Measurements from ENCODE around the gene TRPV3. TPM values are rescaled to one million over a fixed set of nuclear protein-coding genes. Genes with fewer than 3 reads are reported as not detected.
A peak's percentile ranks its signal among the peaks of the same experiment; 100 is the strongest.
"Not testable (repeated sequence)": the region's sequence is repeated elsewhere in the genome, so short reads cannot be mapped to it uniquely, and the experiment has no call there.

The TRPV3 gene
- total RNA-seq, 1 donor from 2014 or later, result 1.9 TPM

- H3K79me2 ChIP-seq (ENCODE audit: low read depth), result no peaks in the 10 kb centered on the region
- H3K4me3 ChIP-seq, result no peak overlapping the region
- peaks cover 4% of the 10 kb centered on the region for H3F3A ChIP-seq (ENCODE audit: low read depth)
- no peak for DNase-seq (ENCODE audit: low spot score)
- no peak overlapping the region for H2AFZ ChIP-seq (replicated peaks)
- Mint-ChIP-seq H3K4me3 (peak overlapping the region; percentile 7), H3K27me3 (ENCODE audit: insufficient read depth, low read depth) (peaks cover 3% of the 10 kb centered on the region), H3K27ac (no peak overlapping the region), H3K4me1 (peaks cover 50% of the 10 kb centered on the region), H3K9me3 (no peaks in the 10 kb centered on the region), H3K36me3 (peaks cover 14% of the 10 kb centered on the region)
- no peak overlapping the region for H3K27ac ChIP-seq
- H3K36me3 ChIP-seq, result no peaks in the 10 kb centered on the region
- no peaks in the 10 kb centered on the region for H3K27me3 ChIP-seq
- no peaks in the 10 kb centered on the region for H3K9me3 ChIP-seq (ENCODE audit: low read depth)
- H3K9ac ChIP-seq, result no peak overlapping the region
- H4K20me1 ChIP-seq (ENCODE audit: low read depth), result no peaks in the 10 kb centered on the region
- H3K4me2 ChIP-seq, result no peak overlapping the region
- no peak for TF ChIP-seq EZH2phosphoT487 (IDR thresholded peaks at IDR 0.05)
- peaks cover 25% of the 10 kb centered on the region for H3K4me1 ChIP-seq
Observed at GRCh38 chr17:3526491-3526890, 31.1 kb downstream of the TRPV3 start.

- Histone ChIP-seq H3K36me3 (no peaks in the 10 kb centered on the region), H2AFZ (replicated peaks) (no peak overlapping the region), H3K4me3 (no peak overlapping the region), H4K20me1 (ENCODE audit: low read depth) (no peaks in the 10 kb centered on the region), H3K27ac (no peak overlapping the region), H3K9me3 (ENCODE audit: low read depth) (no peaks in the 10 kb centered on the region), H3K27me3 (no peaks in the 10 kb centered on the region), H3K4me2 (no peak overlapping the region), H3K9ac (no peak overlapping the region), H3F3A (ENCODE audit: low read depth) (no peaks in the 10 kb centered on the region), H3K79me2 (ENCODE audit: low read depth) (no peaks in the 10 kb centered on the region), H3K4me1 (peaks cover 10% of the 10 kb centered on the region)
- no peak overlapping the region for H3K4me3 Mint-ChIP-seq
- H3K9me3 Mint-ChIP-seq, result no peaks in the 10 kb centered on the region
- H3K27ac Mint-ChIP-seq, result peak overlapping the region; percentile 64
- H3K36me3 Mint-ChIP-seq, result peaks cover 21% of the 10 kb centered on the region
- peaks cover 31% of the 10 kb centered on the region for H3K4me1 Mint-ChIP-seq
- DNase-seq (ENCODE audit: low spot score), result no peak
- no peaks in the 10 kb centered on the region for H3K27me3 Mint-ChIP-seq (ENCODE audit: insufficient read depth, low read depth)
- TF ChIP-seq, protein P1, sequence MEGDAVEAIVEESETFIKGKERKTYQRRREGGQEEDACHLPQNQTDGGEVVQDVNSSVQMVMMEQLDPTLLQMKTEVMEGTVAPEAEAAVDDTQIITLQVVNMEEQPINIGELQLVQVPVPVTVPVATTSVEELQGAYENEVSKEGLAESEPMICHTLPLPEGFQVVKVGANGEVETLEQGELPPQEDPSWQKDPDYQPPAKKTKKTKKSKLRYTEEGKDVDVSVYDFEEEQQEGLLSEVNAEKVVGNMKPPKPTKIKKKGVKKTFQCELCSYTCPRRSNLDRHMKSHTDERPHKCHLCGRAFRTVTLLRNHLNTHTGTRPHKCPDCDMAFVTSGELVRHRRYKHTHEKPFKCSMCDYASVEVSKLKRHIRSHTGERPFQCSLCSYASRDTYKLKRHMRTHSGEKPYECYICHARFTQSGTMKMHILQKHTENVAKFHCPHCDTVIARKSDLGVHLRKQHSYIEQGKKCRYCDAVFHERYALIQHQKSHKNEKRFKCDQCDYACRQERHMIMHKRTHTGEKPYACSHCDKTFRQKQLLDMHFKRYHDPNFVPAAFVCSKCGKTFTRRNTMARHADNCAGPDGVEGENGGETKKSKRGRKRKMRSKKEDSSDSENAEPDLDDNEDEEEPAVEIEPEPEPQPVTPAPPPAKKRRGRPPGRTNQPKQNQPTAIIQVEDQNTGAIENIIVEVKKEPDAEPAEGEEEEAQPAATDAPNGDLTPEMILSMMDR (IDR thresholded peaks at IDR 0.05), result no peak
- TF ChIP-seq EZH2 (IDR thresholded peaks at IDR 0.05) (no peak), EZH2phosphoT487 (IDR thresholded peaks at IDR 0.05) (no peak)
Observed at GRCh38 chr17:3524024-3524423, 33.6 kb downstream of the TRPV3 start.

DNA sequence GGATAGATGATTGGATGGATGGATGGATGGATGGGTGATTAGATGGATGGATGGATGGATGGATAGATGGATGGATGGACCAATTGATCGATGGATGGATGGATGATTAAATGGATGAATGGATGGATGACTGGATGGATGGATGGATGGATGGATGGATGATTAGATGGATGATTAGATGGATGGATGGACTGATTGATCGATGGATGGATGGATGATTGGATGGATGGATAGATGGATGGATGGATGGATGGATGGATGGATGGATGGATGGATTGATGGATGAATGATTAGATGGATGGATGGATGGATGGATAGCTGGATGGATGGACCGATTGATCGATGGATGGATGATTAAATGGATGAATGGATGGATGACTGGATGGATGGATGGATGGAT lies 38.1 kb downstream of the TRPV3 start:
- H3K27me3 Mint-ChIP-seq (ENCODE audit: insufficient read depth, low read depth); H3K9me3 Mint-ChIP-seq; H3K27ac Mint-ChIP-seq; H3F3A ChIP-seq (ENCODE audit: low read depth); DNase-seq (ENCODE audit: low spot score); H3K4me3 ChIP-seq; H3K4me1 ChIP-seq; H3K79me2 ChIP-seq (ENCODE audit: low read depth); H2AFZ ChIP-seq (replicated peaks); H3K4me2 ChIP-seq; H3K36me3 ChIP-seq; H3K27ac ChIP-seq; H3K4me3 Mint-ChIP-seq; H3K9ac ChIP-seq; H4K20me1 ChIP-seq (ENCODE audit: low read depth); H3K9me3 ChIP-seq (ENCODE audit: low read depth); H3K27me3 ChIP-seq: not testable (repeated sequence)
- Mint-ChIP-seq H3K36me3 (peaks cover 26% of the 10 kb centered on the region), H3K4me1 (peaks cover 18% of the 10 kb centered on the region)

DNA sequence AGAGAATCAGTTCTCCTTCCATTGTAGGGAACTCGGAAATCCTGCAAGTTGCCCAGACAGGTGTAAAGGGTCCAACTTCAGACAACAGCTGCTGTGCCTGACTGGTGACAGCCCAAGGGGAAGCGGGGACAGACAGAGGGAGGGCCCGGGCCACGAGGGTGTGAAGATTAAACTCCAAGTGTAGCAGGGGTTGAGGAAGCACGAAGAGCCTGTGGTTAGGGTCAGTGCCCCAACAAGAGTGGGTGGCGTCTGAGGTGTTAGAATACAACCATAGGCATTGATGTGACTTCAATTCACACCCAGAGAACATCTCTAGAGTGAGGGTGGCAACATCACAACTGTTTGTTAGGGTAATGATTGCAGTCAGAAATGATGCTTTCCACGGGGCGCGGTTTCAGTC lies 42.7 kb downstream of the TRPV3 start:
- H3K4me1 Mint-ChIP-seq, result peaks cover 43% of the 10 kb centered on the region
- Histone ChIP-seq H3K9ac (no peak overlapping the region), H3K4me1 (peaks cover 29% of the 10 kb centered on the region), H3K9me3 (ENCODE audit: low read depth) (no peaks in the 10 kb centered on the region), H2AFZ (replicated peaks) (no peak overlapping the region), H4K20me1 (ENCODE audit: low read depth) (no peaks in the 10 kb centered on the region), H3K27ac (no peak overlapping the region), H3K27me3 (peaks cover 8% of the 10 kb centered on the region), H3K4me3 (no peak overlapping the region), H3K36me3 (no peaks in the 10 kb centered on the region), H3K4me2 (no peak overlapping the region), H3F3A (ENCODE audit: low read depth) (peaks cover 4% of the 10 kb centered on the region), H3K79me2 (ENCODE audit: low read depth) (no peaks in the 10 kb centered on the region)
- H3K36me3 Mint-ChIP-seq, result peaks cover 35% of the 10 kb centered on the region
- no peaks in the 10 kb centered on the region for H3K9me3 Mint-ChIP-seq
- H3K27me3 Mint-ChIP-seq (ENCODE audit: insufficient read depth, low read depth), result no peaks in the 10 kb centered on the region
- H3K27ac Mint-ChIP-seq, result no peak overlapping the region
- TF ChIP-seq EZH2 (IDR thresholded peaks at IDR 0.05) (no peak), EZH2phosphoT487 (IDR thresholded peaks at IDR 0.05) (no peak)
- TF ChIP-seq, protein P1 (IDR thresholded peaks at IDR 0.05), result no peak
- peak overlapping the region; percentile 67 for H3K4me3 Mint-ChIP-seq
- no peak for DNase-seq (ENCODE audit: low spot score)

DNA sequence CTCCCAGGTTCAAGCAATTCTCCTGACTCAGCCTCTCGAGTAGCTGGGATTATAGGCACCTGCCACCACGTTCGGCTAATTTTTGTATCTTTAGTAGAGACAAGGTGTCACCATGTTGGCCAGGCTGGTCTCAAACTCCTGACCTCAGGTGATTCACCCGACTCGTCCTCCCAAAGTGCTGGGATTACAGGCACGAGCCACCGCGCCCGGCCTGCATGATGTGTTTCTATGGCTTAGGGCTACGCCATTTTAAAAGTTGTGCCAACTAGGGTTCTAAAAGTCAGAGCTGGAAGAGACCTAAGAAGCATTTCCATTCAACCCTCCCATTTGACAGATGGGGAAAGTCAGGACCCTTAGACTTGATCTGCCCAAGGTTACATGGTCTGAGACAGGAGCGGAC lies 43.4 kb downstream of the TRPV3 start:
- not testable (repeated sequence) for H3K4me3 ChIP-seq; H3K79me2 ChIP-seq (ENCODE audit: low read depth); H3K4me3 Mint-ChIP-seq; H4K20me1 ChIP-seq (ENCODE audit: low read depth); H3K9me3 Mint-ChIP-seq; H3F3A ChIP-seq (ENCODE audit: low read depth); H3K27me3 ChIP-seq; H3K27me3 Mint-ChIP-seq (ENCODE audit: insufficient read depth, low read depth); H3K9me3 ChIP-seq (ENCODE audit: low read depth); H3K36me3 ChIP-seq; H3K9ac ChIP-seq; H3K27ac ChIP-seq; DNase-seq (ENCODE audit: low spot score); H3K4me2 ChIP-seq; H2AFZ ChIP-seq (replicated peaks); H3K27ac Mint-ChIP-seq
- peaks cover 30% of the 10 kb centered on the region for H3K4me1 ChIP-seq
- Mint-ChIP-seq H3K36me3 (peaks cover 39% of the 10 kb centered on the region), H3K4me1 (peaks cover 43% of the 10 kb centered on the region)

Data from neural progenitor cell (in vitro differentiated cells).